SKM-1 (cell line): Measurements from ENCODE around the gene POU2F2.
A peak's percentile ranks its signal among the peaks of the same experiment; 100 is the strongest.

Source experiments
- DNase-seq: peaks from one replicate; lab custom pipeline; 2025; ENCODE audit not compliant: unreplicated experiment; lab: John Stamatoyannopoulos, UW

POU2F2 gene

GRCh38 chr19:42081584-42082203 lies 50.6 kb downstream of the POU2F2 start:
- DNase-seq: no peak

- DNase-seq: no peak
These were observed 51.4 kb downstream of the POU2F2 start for GRCh38 chr19:42080764-42081375.

- DNase-seq: no peak
These were observed 52.1 kb downstream of the POU2F2 start for GRCh38 chr19:42079886-42080763.

GRCh38 chr19:42079276-42079669 lies 53.0 kb downstream of the POU2F2 start:
- DNase-seq: no peak

DNA sequence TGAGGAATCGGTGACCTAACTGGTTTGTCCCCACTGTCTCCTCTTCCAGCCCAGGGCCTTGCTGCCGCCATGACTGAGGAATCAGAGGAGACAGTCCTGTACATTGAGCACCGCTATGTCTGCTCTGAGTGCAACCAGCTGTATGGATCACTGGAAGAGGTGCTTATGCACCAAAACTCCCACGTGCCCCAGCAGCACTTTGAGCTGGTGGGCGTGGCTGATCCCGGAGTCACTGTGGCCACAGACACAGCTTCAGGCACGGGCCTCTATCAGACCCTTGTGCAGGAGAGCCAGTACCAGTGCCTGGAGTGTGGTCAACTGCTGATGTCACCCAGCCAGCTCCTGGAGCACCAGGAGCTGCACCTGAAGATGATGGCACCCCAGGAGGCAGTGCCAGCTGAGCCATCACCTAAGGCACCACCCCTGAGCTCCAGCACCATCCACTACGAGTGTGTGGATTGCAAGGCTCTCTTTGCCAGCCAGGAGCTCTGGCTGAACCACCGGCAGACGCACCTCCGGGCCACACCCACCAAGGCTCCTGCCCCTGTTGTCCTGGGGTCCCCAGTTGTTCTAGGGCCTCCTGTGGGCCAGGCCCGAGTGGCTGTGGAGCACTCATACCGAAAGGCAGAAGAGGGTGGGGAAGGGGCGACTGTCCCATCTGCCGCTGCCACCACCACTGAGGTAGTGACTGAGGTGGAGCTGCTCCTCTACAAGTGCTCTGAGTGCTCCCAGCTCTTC lies 53.5 kb downstream of the POU2F2 start:
- DNase-seq: no peak

DNA sequence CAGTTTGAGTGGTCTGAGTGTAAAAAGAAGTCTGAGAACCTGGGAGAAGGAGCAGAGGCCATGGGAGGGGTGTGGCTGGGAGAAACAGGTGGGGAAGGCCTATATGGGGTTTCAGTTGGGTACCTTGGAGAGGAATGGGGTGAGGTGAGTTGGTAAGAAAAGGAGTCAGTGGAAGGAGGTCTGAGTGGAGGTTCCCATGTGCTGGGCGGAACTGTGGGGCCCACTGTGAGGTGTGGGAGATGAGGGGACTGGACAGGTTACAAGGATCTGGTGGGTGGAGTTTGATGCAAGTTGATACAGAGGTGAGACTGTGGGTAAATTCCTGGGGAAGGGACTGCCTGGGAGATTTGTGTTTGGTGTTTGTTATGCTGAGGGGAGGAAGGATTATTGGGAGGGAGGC lies 54.2 kb downstream of the POU2F2 start:
- DNase-seq: no peak

- DNase-seq: no peak
These were observed 55.8 kb downstream of the POU2F2 start for GRCh38 chr19:42076380-42076944.

DNA sequence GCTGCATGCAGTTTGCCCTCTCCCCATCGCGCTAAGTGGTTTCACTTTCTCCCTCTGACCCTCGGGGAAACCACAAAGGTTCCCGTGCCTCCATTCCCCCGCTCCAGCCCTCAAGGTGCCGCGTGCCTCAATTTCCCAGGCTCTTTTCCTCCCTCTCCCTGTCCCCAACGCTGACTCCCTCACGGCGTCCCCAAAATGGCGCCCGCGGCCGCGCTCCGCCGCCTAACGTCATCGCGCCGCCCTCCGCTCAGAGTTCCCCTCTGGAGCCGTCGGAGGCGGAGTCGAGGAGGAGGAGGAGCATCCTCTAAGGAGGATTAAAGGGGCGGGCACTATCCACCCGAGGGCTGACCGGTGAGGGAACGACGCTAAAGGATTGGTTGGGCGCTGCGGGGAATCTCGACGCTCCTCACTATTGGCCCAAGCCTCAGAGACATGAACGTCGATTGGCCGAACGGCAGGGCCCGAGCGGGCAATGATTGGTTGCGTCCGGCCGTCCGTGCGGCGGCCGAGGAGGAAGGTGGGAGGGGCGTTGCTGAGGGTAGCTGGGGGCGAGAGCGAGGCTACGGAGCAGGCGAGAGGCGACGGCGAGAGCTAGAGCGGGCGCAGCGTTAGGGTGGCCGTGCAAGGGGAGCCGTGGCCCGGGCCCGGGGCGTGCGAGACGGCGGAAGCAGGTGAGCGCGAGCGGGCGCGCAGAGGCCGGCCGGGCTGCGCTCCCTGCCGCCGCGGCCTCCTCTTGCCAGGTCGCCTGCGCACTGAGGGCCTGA lies 56.4 kb downstream of the POU2F2 start, which contains the start of gene ZNF574:
ZNF574 (plus strand) TSS at position 551 of the 764 bp plus-strand sequence. CDS start 2,441 bp downstream, outside the sequence.
- peak; percentile 91 for DNase-seq

DNA sequence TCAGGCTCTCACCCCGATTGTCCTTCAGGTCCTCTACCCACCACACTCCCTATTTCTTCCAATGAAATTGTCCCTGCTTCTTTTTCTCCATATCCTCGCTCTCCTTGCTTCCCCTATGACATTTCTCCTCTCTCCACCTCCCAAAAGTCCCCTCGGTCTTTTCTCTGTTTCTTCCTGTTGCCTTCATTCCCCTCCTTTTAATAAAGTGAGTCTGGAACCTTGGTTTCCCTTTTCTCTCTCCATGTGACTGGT lies 57.0 kb downstream of the POU2F2 start:
- no peak for DNase-seq

DNA sequence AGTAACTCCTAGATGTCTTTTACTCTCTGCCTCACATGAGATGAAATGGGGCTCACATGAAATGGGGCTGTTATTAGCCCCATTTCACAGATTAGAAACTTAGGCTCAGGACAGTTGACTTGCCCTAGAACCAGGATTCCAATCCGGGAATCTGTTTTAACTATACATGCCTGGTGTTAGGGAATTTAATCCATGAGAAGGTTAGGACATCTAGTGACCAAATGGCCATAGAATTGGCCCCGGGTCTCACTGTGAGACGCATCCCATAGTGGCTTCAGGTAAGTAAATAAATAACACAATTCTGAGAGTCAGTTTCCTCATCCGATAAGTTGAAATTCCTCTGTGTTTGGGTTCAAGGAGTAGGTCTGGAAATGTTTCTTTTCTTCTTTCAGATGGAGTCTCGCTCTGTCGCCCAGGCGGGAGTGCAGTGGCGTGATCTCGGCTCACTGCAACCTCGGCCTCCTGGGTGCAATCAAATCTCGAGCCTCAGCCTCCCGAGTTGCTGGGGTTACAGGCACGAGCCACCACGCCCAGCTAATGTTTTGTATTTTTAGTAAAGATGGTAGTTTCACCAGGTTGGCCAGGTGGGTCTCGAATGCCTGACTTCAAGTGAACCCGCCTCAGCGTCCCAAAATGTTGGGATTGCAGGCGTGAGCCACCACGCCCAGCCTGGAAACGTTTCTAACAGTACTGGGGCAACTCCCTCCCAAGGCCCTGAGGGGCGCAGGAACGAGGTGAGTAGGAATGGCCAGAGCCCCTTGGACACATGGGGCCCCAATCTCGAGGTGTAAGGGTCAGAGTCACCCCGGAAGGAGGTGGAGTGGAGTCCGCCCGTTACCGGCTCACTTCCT lies 57.5 kb downstream of the POU2F2 start:
- DNase-seq: no peak

DNA sequence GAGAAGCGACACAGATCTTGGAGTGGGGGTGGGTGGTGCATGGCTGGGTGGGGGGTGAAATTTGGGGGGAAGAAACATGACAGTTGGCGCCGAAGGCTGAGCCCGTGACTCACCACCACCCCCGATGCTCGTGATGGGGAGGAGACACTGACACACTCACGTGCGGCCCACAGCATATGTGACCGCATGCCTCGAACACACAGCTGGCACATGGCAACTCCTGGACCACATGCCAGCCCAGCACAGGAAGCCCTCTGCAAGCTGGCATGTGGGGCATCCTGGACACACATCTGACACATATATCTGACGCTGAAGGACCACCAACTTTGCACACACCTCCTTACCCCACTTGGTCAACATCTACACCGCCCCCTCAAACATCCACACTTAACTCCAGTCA lies 61.0 kb downstream of the POU2F2 start:
- no peak for DNase-seq

DNA sequence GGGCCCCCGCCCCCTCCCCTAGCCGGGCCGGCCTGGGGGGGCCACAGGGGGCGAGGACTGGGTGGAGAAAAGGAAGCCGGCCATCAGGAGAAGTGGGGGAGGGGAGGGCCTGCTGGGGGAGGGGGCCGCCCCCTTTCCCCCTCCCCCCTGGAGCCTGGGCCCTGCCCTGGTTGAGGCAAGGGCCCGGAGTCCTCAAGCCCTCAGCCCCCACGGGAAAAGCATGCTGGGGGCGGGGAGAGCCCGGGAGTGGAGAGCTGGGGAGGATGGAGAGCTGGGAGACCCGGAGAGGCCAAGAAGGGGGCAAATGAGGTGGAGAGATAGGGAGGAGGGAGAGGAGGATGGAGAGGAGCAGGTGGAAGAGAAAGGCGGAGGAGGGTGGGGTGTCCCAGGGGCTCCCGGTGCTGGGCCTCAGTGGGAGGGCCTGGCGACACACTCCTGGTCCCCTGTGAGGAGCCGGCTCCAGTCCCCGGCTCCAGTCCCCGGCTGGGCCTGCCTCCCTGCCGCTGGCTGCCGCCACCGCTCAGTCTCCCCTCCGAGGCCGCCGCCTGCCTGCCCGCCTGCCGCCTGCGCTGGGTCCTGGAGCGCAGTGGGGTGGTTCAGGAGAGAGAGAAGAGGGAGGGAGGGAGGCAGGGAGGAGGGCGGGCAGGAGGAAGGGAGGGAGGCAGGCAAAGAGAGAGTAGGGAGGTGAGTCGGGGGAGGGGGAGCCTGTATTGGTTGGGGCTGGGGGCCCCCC lies 62.5 kb downstream of the POU2F2 start, which contains the start of gene GRIK5:
GRIK5 (minus strand) TSS at position 588 of the 733 bp plus-strand sequence. CDS start 4,436 bp downstream, outside the sequence.
- no peak for DNase-seq

GRCh38 chr19:42068756-42069571 lies 63.3 kb downstream of the POU2F2 start:
- DNase-seq: no peak

DNA sequence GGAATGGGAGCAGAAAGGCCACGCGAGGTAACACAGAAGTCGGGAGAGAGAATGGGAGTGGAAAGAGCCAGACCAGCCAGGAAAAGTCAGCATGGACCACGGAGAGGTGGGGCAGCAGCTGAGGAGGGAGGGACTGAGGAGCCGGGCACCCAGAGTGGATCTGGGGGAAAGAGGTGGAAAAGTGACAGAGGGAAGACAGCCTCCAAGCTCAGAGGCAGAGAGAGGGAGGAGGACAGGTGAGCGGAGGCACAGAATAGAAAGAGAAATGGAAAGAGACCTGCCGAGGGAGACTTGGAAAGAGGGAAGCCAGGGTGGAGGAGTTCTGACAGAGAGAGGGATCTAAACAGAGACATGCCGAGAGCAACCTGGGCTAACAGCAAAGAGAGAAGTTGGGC lies 63.9 kb downstream of the POU2F2 start:
- no peak for DNase-seq

DNA sequence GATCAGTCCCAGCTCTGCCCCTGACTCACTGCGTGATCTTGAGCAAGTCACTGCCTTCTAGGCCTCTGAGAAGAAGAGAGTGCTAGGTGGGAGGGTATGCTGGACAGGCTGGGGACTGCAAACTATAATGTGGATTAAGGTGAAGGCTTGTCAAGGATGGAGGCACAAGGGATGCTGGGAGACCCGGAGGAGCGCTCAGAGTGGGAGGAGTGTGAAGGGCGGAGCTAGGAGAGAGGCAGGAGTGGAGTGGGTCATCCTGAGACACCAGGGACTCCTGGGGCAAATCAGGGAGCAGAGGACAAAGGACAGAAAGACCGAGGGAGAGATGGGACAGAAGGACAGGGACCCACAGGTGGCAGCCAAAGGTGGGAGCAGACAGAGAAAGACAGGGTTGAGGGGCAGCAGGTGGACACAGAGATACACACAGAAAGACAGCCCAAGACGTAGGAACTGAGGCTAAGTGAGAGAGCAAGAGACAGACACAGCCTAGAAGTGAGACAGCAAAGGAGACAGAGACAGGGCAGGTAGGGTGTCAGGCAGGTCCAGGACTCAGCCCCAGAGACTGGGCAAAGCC lies 64.8 kb downstream of the POU2F2 start:
- no peak for DNase-seq

GRCh38 chr19:42066075-42066754 lies 66.0 kb downstream of the POU2F2 start:
- no peak for DNase-seq

- no peak for DNase-seq
These were observed 66.7 kb downstream of the POU2F2 start for GRCh38 chr19:42065511-42065910.
